Left kidney (tissue), 2 donors: ENCODE measurements around the gene RNLS. TPM values are rescaled to one million over a fixed set of nuclear protein-coding genes. Genes with fewer than 3 reads are reported as not detected.

Experiments
- DNase-seq: peaks from one replicate; pipeline ENCODE4 v3.0.0-alpha.2; 2013
- polyA plus RNA-seq: library from polyadenylated mRNA; unstranded; fragments of 120-200 nt; gene quantifications from one replicate; pipeline ENCODE4 v1.2.1, GENCODE V29; 2013; ENCODE audit not compliant: insufficient read length

The RNLS gene
- polyA plus RNA-seq, 1 donor: 15.3 TPM

DNA sequence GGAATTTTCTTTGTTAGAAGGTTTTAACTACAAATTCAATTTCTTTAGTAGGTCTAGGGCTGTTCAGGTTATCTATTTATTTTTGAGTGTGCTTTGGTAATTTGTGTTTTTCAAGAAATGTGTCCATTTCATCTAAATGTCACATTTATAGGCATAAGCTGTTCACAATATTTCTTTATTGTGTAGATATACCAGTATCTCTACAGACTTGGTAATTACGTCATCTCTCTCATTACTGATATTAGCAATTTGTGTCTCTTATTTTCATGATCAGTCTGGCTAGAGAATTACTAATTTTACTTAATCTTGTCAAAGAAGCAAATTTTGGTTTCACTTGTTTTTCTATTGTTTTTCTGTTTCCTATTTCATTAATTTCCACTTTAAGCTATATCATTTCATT lies 152.0 kb downstream of the RNLS start:
- no peak for DNase-seq

DNA sequence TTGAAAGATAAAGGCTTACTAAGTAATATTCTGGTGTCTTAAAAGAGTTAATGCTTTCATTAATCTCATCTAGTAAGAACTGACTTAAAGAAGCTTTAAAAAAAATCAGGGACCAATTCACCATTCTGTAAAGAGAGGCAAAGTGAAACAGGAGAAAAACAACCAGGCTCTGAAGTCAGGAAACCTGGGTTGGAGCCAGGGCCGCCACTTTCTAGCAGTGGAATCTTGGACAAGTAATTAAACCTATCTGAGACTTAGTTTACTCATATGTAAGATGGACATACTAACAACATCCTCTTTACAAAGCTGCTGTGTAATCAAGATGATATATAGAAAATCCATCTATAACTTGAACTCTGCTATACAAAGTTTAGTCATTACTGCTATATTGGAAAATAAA lies 154.1 kb downstream of the RNLS start:
- no peak for DNase-seq

DNA sequence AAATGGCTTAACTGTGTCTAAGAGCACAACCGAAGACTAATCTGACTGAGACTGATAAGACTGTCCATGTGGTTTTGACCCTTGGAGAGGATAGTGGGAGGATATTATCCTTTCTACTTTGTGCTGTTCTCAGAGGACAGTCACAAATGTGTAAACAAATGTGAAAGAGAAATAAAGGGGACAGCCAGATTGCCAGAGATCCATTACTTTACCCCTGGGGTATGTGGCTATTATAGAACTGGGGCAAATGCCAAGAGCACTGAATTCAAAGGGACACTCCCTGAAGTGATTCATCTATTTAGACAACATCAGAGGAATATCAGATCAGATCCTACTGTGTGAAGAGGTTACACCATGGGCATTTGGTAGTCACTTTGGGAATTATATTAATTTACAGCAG lies 154.7 kb downstream of the RNLS start:
- no peak for DNase-seq

DNA sequence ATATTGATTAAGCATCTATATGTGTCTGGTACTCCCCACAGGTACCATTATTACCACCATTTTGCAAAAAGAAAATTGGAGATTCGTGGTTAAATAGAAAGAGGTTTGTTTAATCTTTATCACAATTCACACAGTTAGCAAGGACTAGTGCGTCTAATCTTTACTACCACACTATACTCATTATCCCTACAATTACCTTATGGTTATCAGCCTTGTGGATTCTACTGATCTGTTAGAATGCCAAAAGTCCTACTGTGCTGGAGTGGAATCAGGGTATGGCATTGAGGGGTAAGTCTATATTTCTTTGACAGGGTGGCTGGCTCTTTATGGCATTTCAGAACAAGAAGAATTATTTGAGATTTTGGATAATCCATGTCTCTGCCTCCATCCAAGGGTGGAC lies 156.1 kb downstream of the RNLS start:
- no peak for DNase-seq

DNA sequence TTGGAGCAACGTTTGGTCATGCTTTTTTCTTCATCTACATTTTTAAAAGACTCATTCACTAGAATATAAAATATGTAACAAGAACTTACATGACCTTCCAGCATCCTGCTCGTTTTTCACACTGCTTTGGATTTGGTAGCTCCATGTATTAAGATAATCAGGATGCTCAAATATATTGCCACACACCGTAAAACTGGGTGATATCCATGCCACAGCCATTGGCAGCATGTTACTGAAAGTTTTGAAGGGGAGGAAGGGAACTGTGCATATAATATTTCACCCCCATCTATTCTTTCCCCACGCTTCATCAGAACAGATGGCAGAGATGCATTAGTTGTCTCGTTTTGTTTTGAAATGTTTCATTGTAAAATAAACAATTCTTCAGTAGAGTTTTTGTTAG lies 158.2 kb downstream of the RNLS start:
- no peak for DNase-seq

DNA sequence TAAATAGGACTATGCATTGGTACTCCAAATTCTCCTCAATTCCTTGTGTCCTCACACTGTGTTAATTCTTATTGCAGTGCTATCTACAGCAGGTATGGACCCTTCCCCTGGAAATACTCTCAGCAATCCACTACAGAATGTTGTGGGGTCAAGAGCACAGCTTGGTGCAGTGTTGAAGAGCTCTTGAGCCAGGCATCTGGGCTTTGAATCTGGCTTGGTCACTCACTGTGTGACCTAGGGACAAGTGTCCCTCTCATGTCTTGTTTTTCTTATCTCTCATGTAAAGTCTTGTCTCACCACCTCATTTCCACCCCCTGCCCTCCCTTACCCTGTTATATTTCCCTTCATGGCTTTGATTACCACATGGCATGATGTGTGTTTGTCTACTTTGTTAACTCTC lies 159.4 kb downstream of the RNLS start:
- DNase-seq: no peak

DNA sequence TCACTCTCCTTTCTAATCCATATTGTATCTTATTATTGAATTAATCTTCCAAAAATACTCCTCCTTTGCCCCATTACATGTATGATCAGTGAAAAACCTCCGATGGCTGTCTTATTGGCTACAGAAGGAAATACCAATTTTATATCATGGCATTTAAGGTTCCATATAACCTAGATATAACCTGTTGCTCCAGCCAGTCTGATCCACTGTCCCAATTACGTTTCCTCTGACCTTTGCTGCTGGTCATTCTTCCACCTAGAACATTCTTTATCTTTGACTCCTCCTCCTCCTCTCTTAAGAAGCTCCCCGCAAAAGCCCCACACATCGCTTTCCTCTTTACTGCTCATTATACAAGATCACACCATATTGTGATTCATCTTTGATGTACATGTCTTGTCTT lies 161.5 kb downstream of the RNLS start:
- DNase-seq: no peak

DNA sequence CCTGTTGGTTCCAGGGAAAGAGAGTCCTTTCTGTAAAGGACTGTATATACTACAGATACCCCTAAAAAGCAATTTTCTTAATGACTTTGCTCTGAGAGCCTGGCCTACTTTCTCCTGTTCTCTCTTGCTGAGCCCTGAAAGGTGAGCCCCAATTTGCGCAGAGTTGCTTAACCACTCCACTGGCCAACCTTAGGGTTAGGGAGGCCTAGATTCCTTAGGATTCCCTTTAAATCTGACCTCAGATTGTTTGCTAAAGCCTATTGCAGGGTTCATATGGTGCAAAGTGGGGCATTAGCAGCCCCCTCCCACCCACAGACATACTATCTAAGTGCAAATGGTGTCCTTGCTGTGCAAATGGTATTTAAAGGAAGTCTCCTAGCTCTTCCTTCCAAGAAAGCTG lies 164.2 kb downstream of the RNLS start:
- DNase-seq: no peak

DNA sequence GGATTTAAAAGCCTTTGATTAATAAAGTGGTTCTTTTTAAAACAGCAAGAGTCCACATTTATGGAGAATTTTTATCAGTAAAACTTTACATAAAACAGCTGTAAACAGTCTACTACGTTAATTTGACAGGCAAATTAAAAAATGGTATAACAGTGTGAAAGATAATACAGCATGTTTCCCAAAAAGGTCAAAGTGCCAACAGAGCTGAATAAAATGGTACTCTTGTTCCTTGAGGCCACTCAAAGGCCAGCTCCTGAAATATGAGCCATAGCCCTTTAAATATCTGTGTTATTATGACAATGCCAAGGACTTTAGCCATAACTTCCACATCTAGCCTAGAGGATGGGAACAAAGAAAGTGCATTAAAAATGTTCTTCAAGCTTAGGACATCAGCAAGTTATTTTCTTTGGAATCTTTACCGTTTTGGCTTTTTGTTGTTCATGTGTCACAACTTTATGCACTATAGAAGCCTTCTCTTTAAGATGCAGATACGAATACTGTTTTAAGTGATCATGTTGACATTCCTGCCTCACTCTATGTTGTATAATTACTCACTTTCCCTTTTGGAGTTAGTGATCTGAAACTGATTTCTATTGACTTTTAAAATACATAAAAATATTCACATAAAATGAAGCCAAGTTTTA lies 165.6 kb downstream of the RNLS start:
- peak; percentile 31 for DNase-seq

DNA sequence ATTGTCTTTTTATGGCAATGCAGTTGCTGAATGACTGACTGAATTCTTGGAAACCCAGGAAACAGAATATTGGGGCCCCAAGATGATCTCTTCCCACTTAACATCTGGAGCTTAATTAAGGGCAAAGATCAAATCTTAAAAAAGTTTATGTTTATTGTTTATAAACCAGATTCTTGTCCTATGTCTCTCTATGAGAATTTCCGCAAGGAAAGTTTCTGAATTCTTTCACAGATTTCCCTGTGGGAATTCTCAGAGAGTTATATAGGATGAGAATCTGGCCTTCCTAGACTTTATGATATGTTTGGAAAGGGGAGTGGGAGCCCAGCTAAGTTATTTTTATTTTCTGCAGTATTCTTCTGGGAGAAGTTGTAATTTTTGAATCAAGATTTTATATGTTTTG lies 166.3 kb downstream of the RNLS start:
- DNase-seq: no peak

DNA sequence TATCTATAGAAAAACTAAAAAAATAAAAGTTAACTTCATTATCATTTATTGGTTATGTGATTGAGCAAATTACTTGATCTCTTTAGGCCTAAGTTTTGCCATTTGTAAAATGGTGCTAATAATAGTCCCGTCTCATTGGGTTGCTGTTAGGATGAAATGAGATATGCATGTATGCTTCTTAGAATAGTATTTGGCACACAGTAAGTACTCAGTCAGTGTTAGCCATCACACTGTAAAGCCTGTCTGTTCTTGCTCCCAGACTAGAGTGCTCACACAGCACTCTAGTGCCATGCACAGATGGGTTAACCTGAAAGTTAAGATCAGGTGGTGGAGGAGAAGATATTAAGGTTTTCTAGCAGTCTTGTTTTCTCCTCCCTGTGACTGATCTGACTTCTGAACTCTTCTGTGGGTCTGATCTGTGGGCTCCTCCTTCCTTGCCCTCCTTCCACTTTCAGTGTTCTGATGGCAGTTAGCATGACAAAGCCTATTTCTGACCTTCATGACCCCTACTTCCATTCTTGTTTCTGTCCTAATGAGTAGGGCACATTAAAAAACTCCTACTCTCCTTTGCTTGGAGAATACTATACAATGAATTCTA lies 167.5 kb downstream of the RNLS start:
- DNase-seq: no peak

DNA sequence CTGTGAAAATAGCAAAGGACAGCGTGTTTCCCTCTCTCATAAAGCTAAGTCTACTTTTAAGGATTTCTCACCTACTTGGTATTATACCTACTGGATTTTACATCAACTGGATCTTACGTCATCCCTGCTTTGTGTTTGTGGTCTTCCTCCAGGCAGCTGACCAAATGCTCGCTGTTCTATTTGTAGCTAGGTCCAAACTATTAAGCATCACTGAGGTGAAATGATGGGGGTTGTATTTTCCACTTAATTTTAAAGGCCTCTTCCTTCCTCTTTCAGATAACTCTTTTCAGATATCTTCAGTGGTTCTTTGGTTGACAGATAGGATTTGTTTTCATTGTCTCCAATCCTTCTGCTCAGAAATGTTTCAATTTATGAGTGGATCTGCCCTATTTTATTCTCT lies 169.7 kb downstream of the RNLS start:
- no peak for DNase-seq

DNA sequence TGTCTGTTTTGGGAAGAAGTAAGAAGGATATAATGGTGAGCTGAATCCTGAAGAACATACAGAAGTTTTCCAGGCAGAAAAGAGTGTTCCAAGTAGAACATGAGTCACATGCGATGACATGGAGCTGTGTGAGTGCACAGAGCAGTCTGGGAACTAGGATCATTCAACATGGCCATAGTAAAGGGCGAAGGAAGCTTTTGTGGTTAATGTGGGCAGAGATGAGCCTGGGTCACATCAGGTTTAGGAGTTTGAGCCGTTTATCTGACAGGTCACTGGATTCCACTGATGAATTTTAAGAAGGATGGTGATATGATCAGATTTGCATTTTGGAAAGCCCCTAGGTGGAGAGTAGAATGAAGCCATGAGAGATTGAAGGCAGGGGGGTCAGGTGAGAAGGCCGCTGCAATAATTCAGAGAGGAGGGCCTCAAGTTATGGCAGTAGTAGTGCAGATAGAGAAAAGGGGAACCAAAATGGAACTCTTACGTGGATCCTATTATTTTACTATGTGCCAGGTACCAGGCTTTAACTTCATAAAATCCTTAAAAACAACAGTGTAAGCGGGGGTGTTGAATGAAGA lies 171.3 kb downstream of the RNLS start:
- no peak for DNase-seq

DNA sequence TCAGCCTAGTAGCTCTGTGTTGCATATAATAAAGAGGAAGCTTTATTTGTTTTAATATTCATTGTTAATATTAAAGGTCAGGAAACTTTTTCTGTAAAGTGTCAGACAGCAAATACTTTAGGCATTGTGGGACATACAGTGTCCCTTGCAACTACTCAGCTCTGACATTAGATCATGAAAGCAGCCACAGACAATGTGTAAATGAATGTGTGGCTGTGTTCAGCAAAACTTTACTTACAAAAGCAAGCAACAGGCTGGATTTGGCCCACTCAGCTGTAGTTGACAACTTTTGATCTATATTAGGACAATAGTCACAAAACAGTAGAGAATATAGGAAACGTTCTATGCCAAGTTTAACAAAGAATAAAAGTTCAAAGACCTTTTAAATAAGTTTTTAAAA lies 173.3 kb downstream of the RNLS start:
- DNase-seq: no peak

DNA sequence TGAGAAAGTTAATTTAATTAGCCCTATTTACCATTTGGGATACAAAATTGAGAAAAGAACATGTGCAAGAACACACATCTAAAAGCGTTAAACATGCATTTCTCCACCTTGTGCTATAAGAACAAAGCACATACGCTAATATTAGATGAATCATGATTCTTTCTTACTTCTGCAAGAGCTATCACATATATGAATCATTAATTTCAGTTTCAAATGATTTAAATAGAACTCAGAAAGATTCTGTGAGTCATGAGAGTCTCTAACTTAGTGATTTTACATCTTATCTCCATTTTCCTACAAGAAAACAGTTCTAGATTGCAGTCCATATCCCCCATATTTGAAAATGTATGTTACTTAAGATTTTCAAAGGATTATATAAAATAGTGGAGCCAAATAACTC lies 173.9 kb downstream of the RNLS start:
- no peak for DNase-seq

DNA sequence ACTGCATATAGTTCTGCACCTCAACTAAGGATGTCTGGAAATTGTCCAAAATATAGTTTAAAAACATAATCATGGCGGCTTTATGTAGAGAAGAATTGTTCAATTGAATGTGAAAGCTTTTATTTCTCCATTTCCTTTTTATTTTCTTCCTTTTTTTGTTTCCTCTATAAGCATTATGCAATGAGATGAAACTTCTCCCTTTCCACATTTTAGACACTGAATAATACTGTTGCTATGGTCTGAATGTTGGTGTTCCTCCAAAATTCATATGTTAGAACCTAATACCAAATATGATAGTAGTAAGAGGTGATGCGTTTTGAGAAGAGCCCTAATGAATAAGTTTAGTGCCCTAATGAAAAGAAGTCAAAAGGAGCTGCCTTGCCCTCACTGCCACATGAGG lies 175.0 kb downstream of the RNLS start:
- DNase-seq: no peak

DNA sequence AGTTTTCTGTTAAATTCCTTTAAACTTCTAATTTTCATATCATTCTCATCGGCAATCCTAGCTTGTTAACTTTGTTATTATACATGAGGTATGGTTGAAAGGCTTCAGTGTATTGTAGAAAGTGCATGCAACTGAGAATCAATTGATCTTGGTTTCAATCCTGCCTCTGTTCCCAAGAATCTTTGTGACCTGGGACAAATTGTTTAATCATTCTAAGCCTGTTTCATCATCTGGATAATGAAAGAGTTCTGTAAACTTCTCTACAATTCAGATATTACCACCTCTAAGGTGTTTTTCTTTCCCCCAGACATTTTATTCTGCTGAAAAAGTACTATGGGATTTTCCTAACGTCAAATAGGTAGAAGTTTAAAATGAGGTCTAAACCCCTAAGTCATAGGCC lies 179.0 kb downstream of the RNLS start:
- no peak for DNase-seq

DNA sequence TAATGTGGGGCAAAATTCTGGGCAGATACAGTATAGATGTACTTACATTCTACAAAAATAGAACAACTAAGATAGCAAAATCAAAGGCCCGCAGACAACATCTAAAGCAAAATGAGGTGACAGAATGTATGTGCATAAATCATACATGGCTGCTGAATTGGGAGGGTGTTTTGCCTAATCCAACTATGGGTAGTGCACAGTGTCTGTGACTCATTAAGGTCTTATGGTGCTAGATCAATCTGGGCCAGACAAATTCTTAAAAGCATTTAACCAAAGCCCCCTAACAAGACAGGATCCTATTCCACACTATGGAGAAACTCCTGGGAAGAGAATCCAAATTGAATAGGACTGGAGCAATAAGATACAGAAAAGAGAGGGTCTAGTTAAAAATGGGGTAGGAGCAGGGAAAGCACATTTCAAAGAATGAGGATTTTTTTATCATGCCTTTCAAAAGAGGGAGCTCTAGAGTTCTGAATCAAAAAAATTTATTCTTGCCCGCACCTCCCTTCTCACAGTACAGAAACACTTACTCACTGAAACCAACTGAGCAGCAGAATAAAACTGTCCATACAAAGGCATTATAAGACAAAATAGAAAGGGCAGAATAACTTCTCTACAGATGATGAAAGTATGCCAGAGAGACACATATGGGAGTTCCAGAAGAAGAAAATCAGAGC lies 181.3 kb downstream of the RNLS start:
- no peak for DNase-seq

DNA sequence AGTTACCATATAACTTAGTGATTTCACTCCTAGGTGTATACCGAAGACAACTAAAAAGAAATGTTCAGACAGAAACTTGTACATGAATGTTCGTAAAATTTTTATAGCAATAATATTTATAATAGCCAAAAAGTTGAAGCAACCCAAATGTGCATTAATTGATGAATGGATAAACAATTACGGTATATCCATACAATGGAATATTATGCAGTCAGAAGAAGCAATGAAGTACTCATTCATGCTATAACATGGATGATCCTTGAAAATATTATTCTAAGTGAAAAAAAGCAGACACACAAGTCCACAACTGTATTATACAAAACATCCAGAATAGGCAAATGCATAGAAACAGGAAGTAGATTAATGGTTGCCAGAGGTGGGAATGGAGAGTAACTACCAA lies 183.9 kb downstream of the RNLS start:
- DNase-seq: no peak

DNA sequence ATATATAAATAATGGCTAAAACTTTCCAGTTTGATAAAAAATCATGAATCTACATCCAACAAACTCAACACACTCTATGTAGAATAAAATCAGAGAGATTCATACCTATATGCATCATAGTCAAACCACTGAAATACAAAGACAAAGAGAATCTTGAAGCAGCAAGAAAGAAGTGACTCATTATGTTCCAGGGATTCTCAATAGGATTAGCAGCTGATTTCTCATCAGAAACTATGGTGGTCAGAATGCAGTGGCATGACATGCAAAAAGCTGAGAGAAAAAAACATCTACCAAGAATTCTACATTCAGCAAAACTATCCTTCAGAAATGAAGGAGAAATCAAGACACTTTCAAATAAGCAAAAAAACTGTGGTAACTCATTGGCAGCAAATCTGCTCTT lies 187.4 kb downstream of the RNLS start:
- no peak for DNase-seq

DNA sequence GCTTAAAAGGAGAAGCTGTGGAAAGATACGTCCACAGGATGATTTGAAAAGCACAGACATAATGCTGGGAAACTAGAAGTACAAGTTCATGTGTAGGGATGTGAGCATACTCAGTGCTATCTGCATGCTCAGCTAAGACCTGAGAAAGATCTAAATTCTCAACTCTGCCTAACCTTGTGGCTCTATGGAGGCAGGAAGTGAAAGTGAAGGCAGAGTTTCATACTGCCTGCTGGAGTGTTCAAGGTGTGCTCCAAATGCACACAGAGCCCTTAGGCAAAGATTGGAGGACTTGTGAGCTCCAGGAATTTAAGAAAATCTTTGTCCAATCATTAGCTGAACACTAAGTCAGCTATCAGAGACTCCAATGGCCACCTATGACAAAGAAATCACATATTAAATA lies 190.9 kb downstream of the RNLS start:
- DNase-seq: no peak

DNA sequence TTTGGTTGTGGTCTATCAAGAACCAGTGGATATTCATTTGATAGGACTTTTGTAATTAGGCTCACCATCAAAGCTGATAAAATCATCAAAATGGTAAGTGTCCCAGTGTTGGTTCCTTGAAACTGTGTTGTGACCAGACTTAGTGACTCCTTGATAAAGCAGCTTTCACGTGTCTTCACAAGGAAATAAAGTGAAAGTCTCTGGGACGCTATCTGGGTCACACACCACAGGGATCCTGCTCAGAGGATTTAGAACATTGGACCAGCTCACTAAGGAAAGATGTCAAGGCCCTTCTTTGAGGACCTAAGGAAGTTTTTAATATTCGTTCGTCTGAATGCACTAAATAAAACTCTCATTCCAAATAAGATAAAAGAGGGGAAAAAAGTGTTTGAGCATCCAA lies 193.1 kb downstream of the RNLS start:
- no peak for DNase-seq

DNA sequence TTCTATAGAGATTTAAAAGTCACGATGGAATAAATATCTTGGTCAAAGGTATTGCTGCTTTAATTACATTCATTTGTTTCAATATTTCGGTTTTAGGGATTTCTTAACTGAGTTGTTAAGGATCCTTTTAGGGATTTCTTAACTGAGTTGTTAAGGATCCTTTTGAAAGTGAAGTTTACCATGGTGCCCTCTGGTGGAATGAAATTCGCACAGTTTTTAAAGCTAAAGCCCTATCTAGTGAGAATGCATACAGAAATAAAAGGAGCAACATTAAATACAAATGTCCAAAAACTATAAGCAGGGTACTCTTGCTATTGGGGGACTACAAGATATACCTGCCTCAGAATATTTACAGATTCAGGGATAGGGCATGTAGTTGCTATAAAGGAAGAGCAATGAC lies 193.7 kb downstream of the RNLS start:
- DNase-seq: peak; percentile 69

DNA sequence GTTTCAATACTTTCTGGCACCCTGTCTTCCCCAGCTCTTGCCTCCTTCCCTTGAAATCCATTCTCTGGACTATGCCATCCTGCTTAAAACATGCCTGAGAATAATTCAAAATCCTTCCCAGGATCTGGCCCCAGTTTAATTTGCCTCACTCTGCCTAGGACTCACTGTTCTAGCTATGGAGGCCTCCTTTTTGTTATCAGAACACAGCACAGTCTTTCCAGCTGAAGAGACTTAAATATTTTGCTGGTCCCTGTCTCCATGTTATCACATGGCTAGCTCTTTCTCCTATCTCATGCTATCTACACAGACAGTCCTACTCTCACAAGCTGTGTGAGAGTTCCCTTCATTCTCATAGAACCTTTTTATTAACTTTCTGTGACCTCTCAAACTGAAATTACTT lies 194.8 kb downstream of the RNLS start:
- no peak for DNase-seq
